Activated CD4-positive, alpha-beta memory T cell treated with anti-CD3 and anti-CD28 coated beads for 36 hours (primary cell): Measurements from ENCODE around the gene TUG1. TPM values are rescaled to one million over a fixed set of nuclear protein-coding genes. Genes with fewer than 3 reads are reported as not detected.

Experiments
- CTCF ChIA-PET: fragments of 350-600 bp; sonication (Branson Sonifier 250); formaldehyde crosslinking; loops from one replicate; lab custom pipeline; 2021; ENCODE audit warnings: antibody characterized with exemption, inconsistent platforms; lab: Charles Lee
- POLR2A ChIA-PET: fragments of 350-600 bp; sonication (Branson Sonifier 250); formaldehyde crosslinking; loops from one replicate; lab custom pipeline; 2021; ENCODE audit warnings: antibody characterized with exemption; lab: Charles Lee
- DNase-seq: peaks from one replicate; pipeline ENCODE4 v3.0.0-alpha.2; 2020
- H3K27ac Mint-ChIP-seq: one replicate; pipeline ENCODE4 v1.8.0; 2021; ENCODE audit warnings: mixed read lengths
- H3K27me3 Mint-ChIP-seq: one replicate; pipeline ENCODE4 v1.8.0; 2021; ENCODE audit warnings: mixed read lengths
- H3K36me3 Mint-ChIP-seq: one replicate; pipeline ENCODE4 v1.8.0; 2021; ENCODE audit warnings: mixed read lengths
- H3K4me1 Mint-ChIP-seq: one replicate; pipeline ENCODE4 v1.8.0; 2021; ENCODE audit warnings: low read depth, mixed read lengths
- H3K4me3 Mint-ChIP-seq: one replicate; pipeline ENCODE4 v1.8.0; 2021; ENCODE audit warnings: mild to moderate bottlenecking, mixed read lengths
- H3K9me3 Mint-ChIP-seq: one replicate; pipeline ENCODE4 v1.8.0; 2021; ENCODE audit warnings: mixed read lengths
- intact Hi-C: fragments of 100-400 bp; cut with micrococcal nuclease; formaldehyde crosslinking; loops from one replicate; pipeline ENCODE4 v1.15.1; 2023
- total RNA-seq, 2 experiments: library from RNA; stranded (reverse); gene quantifications; one replicate each; pipeline ENCODE4 v1.2.3, GENCODE V29; 2021

TUG1 gene
- total RNA-seq, 2 experiments from 2014 or later = 35.6 to 38.3 TPM

- H3K4me1 Mint-ChIP-seq = no peaks in the 10 kb centered on the region
- peaks cover 5% of the 10 kb centered on the region for H3K27me3 Mint-ChIP-seq
- no peak for DNase-seq
- H3K27ac Mint-ChIP-seq = no peak overlapping the region
- H3K36me3 Mint-ChIP-seq = peaks cover 2% of the 10 kb centered on the region
- H3K9me3 Mint-ChIP-seq = peaks cover 14% of the 10 kb centered on the region
- ChIA-PET POLR2A (interaction anchor here (0.5 kb wide), 1 partner anchor 17 kb away, joined by 3 read pairs; no protein-coding TSS in a partner anchor), CTCF (no interaction called here)
- intact Hi-C loops = no loop called here
- no peak overlapping the region for H3K4me3 Mint-ChIP-seq
Measured at GRCh38 chr22:31005535-31005934, 36.5 kb downstream of the TUG1 start.

GRCh38 chr22:31019191-31019930 is 50.3 kb downstream of the TUG1 start:
- no peaks in the 10 kb centered on the region for H3K36me3 Mint-ChIP-seq
- H3K4me1 Mint-ChIP-seq = no peaks in the 10 kb centered on the region
- no peak for DNase-seq
- intact Hi-C loops = no loop called here
- H3K27ac Mint-ChIP-seq = no peak overlapping the region
- no peaks in the 10 kb centered on the region for H3K9me3 Mint-ChIP-seq
- ChIA-PET POLR2A (interaction anchor here (0.6 kb wide), 1 partner anchor 273 kb away, joined by 5 read pairs; the partner anchor contains the start of gene PIK3IP1), CTCF (no interaction called here)
- H3K27me3 Mint-ChIP-seq = peaks cover 2% of the 10 kb centered on the region
- no peak overlapping the region for H3K4me3 Mint-ChIP-seq

GRCh38 chr22:31020334-31020733 is 51.3 kb downstream of the TUG1 start:
- Mint-ChIP-seq H3K27ac (no peak overlapping the region), H3K27me3 (peaks cover 1% of the 10 kb centered on the region), H3K36me3 (no peaks in the 10 kb centered on the region), H3K4me3 (no peak overlapping the region), H3K4me1 (no peaks in the 10 kb centered on the region), H3K9me3 (no peaks in the 10 kb centered on the region)
- POLR2A ChIA-PET = no interaction called here
- CTCF ChIA-PET = no interaction called here
- DNase-seq = no peak
- intact Hi-C loops = no loop called here

GRCh38 chr22:31022516-31022915 is 53.5 kb downstream of the TUG1 start:
- POLR2A ChIA-PET = no interaction called here
- no peak overlapping the region for H3K27ac Mint-ChIP-seq
- intact Hi-C loops = no loop called here

More at GRCh38 chr22:31022516-31022915, 53.5 kb downstream of the TUG1 start:
- CTCF ChIA-PET = interaction anchor here (0.6 kb wide), 1 partner anchor 264 kb away, joined by 3 read pairs; no protein-coding TSS in a partner anchor
- Mint-ChIP-seq H3K27me3 (no peaks in the 10 kb centered on the region), H3K4me3 (no peak overlapping the region), H3K9me3 (no peaks in the 10 kb centered on the region), H3K4me1 (no peaks in the 10 kb centered on the region), H3K36me3 (no peaks in the 10 kb centered on the region)
- no peak for DNase-seq

Other genes with a start within 250 kb of the TUG1 start
- 10 to 100 TPM; 20.3 to 20.9 TPM for gene MORC2, start 491 bp upstream of the TUG1 start, total RNA-seq
- 10 to 100 TPM; 55.1 to 57.4 TPM for gene SMTN, start 112.1 kb downstream of the TUG1 start, total RNA-seq
- 10 to 100 TPM; 14.1 to 14.3 TPM for gene SELENOM, start 138.3 kb downstream of the TUG1 start, total RNA-seq
- gene INPP5J, start 153.7 kb downstream of the TUG1 start, total RNA-seq = under 1 TPM in 1 of 2 experiments, not detected in 1; 0.14 TPM
- not detected for gene PLA2G3, start 171.2 kb downstream of the TUG1 start, total RNA-seq
- gene RNF185, start 190.9 kb downstream of the TUG1 start, total RNA-seq = 10 to 100 TPM; 17.9 to 21.6 TPM
- gene LIMK2, start 243.0 kb downstream of the TUG1 start, total RNA-seq = 10 to 100 TPM; 42.0 to 44.7 TPM